ENCODE data around the gene FADS3. TPM values are rescaled to one million over a fixed set of nuclear protein-coding genes. Genes with fewer than 3 reads are reported as not detected.

FADS3 gene
- total and polyA plus RNA-seq, 12 donors: 54.9 to 217 (median 75.2) TPM

DNA sequence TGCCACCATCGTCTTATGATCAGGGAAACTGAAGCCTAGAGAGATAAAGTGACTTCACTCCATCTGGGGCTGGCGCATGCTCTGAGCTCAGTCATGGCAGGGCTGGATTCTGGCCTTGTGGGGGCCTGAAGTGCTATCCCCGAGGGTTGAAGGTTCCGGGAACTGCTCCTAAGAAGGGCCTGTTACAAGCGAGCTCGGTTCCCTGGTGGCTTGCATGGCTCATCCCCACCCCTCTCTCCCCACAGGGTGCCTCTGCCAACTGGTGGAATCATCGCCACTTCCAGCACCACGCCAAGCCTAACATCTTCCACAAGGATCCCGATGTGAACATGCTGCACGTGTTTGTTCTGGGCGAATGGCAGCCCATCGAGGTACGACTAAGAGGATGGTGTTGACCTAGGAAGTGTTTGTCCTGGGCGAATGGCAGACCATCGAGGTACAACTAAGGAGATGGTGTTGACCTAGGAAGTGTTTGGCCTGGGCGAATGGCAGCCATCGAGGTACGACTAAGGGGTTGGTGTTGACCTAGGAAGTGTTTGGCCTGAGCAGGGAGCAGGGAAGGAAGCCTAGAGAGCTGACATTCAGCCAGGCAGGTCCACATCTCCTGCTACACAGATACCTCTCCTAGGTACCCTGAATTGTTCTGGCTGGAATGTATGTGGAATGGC is 43.3 kb downstream of the FADS3 start:
- intact Hi-C loops (cut with DNase I): no loop called here
- H3K36me3 ChIP-seq: peaks cover 0 to 74% (median 22%) of the 10 kb centered on the region in 9 donors
- DNase-seq (no peak), ATAC-seq (no peak)
- no peaks in the 10 kb centered on the region for H3K9me3 ChIP-seq
- TF ChIP-seq CTCF (IDR thresholded peaks at IDR 0.05): no peak
- H3K27me3 ChIP-seq: no peaks in the 10 kb centered on the region
- no peak overlapping the region for H3K4me3 ChIP-seq
- 94 to 95% methylated on average over 18 of the region's 18 CpGs for WGBS, 2 donors
- peaks cover 5 to 22% (median 17%) of the 10 kb centered on the region in 9 donors for H3K4me1 ChIP-seq
- H3K27ac ChIP-seq: no peak overlapping the region

GRCh38 chr11:61846362-61847020 is 44.9 kb downstream of the FADS3 start:
- H3K4me1 ChIP-seq: peaks cover 5 to 27% (median 13%) of the 10 kb centered on the region in 9 donors
- DNase-seq: no peak
- no peak overlapping the region for H3K4me3 ChIP-seq
- no peaks in the 10 kb centered on the region for H3K9me3 ChIP-seq
- 85 to 87% methylated on average over 10 of the region's 10 CpGs for WGBS, 2 donors
- H3K27ac ChIP-seq: no peak overlapping the region
- no peaks in the 10 kb centered on the region for H3K27me3 ChIP-seq
- intact Hi-C loops (cut with DNase I): no loop called here
- no peak for ATAC-seq
- H3K36me3 ChIP-seq: peaks cover 0 to 78% (median 22%) of the 10 kb centered on the region in 9 donors
- TF ChIP-seq CTCF (IDR thresholded peaks at IDR 0.05): no peak

GRCh38 chr11:61844909-61845565 is 46.3 kb downstream of the FADS3 start:
- H3K27me3 ChIP-seq: no peaks in the 10 kb centered on the region
- intact Hi-C loops (cut with DNase I): no loop called here
- WGBS, 2 donors: 80 to 84% methylated on average over 16 of the region's 16 CpGs
- peaks cover 0 to 16% (median 5%) of the 10 kb centered on the region in 9 donors for H3K4me1 ChIP-seq
- peaks cover 0 to 88% (median 27%) of the 10 kb centered on the region in 9 donors for H3K36me3 ChIP-seq
- no peaks in the 10 kb centered on the region for H3K9me3 ChIP-seq
- no peak overlapping the region for H3K4me3 ChIP-seq
- H3K27ac ChIP-seq: no peak overlapping the region
- ATAC-seq (peak in 1 of 8 donors; percentile 10), DNase-seq (no peak)
- no peak for TF ChIP-seq CTCF (IDR thresholded peaks at IDR 0.05)

GRCh38 chr11:61842528-61842820 is 48.9 kb downstream of the FADS3 start:
- H3K27me3 ChIP-seq: no peaks in the 10 kb centered on the region
- DNase-seq: no peak
- peaks cover 0 to 16% (median 5%) of the 10 kb centered on the region in 9 donors for H3K4me1 ChIP-seq
- no peak overlapping the region for H3K4me3 ChIP-seq
- peak in 6 of 8 donors; percentile 21 to 56 (median 29) for ATAC-seq
- WGBS, 2 donors: 78% methylated on average over 7 of the region's 7 CpGs
- peak overlapping the region in 8 of 10 donors; percentile 13 to 73 (median 59) for H3K27ac ChIP-seq
- intact Hi-C loops (cut with DNase I): loop anchor here in 1 of 10 donors (1.0 kb wide), 1 partner anchor 18 kb away; no protein-coding TSS in a partner anchor
- peaks cover 0 to 87% (median 17%) of the 10 kb centered on the region in 9 donors for H3K36me3 ChIP-seq
- no peaks in the 10 kb centered on the region for H3K9me3 ChIP-seq
- no peak for TF ChIP-seq CTCF (IDR thresholded peaks at IDR 0.05)
